Vagina (tissue), 2 donors: ENCODE measurements around the gene ATG16L1.

ENCODE experiments used
- POLR2A ChIP-seq, 2 donors: fragments of 450-650 bp; IDR thresholded peaks; one replicate each; pipeline ENCODE4 v1.6.1; 2017; ENCODE audit warnings: antibody characterized with exemption in 2 of 2, mild to moderate bottlenecking in 2 of 2, moderate library complexity in 2 of 2
- TF ChIP-seq, protein P1 (sequence below), 3 experiments: fragments of 450-650 bp in 2 of 3; fragments of 200-600 bp in 1 of 3; sonication (generic) in 1 of 3; IDR thresholded peaks; one replicate each; pipeline ENCODE4 v1.5.1; 2017 to 2019; ENCODE audit warnings: antibody characterized with exemption in 3 of 3, mild to moderate bottlenecking in 2 of 3, moderate library complexity in 2 of 3

DNA sequence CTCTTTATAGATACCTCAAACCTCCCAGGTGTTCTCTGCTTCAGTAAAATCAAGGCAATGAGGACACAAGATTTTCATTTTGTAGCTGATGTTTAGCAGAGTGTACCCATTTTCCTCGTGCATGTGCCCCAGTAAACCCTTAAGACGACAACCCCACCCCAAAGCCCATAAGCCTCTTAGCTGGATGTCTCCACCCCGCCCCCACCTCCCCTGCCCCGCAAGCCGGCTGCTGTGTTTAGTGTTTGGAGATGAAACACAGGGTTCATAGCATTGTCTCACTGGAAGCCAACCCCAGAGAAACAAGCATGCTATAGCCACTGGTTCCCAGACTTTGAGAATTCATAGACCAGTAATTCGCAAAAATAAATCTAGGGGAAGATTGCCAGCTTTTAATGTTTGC is 50.3 kb downstream of the ATG16L1 start:
- TF ChIP-seq, protein P1, sequence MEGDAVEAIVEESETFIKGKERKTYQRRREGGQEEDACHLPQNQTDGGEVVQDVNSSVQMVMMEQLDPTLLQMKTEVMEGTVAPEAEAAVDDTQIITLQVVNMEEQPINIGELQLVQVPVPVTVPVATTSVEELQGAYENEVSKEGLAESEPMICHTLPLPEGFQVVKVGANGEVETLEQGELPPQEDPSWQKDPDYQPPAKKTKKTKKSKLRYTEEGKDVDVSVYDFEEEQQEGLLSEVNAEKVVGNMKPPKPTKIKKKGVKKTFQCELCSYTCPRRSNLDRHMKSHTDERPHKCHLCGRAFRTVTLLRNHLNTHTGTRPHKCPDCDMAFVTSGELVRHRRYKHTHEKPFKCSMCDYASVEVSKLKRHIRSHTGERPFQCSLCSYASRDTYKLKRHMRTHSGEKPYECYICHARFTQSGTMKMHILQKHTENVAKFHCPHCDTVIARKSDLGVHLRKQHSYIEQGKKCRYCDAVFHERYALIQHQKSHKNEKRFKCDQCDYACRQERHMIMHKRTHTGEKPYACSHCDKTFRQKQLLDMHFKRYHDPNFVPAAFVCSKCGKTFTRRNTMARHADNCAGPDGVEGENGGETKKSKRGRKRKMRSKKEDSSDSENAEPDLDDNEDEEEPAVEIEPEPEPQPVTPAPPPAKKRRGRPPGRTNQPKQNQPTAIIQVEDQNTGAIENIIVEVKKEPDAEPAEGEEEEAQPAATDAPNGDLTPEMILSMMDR (IDR thresholded peaks at IDR 0.05): no peak
- TF ChIP-seq POLR2A (IDR thresholded peaks at IDR 0.05): no peak
